SHP77 (cell line): ENCODE measurements around the gene PFKP.
"Not testable (repeated sequence)": the region's sequence is repeated elsewhere in the genome, so short reads cannot be mapped to it uniquely, and the experiment has no call there.

Experiments
- DNase-seq, 2 experiments: peaks; one replicate each; lab custom pipeline; 2025; lab: John Stamatoyannopoulos, UW

The PFKP gene

GRCh38 chr10:3047596-3047995, 19.8 kb upstream of the PFKP start:
- no peak for DNase-seq

- DNase-seq, result no peak
Measured at GRCh38 chr10:3048119-3049019, 19.0 kb upstream of the PFKP start.

- DNase-seq, result no peak
Measured at GRCh38 chr10:3051692-3052091, 15.7 kb upstream of the PFKP start.

GRCh38 chr10:3053155-3053554, 14.2 kb upstream of the PFKP start:
- no peak for DNase-seq

GRCh38 chr10:3054183-3054850, 13.0 kb upstream of the PFKP start:
- no peak for DNase-seq

- DNase-seq, result no peak
Measured at GRCh38 chr10:3054851-3055199, 12.5 kb upstream of the PFKP start.

- no peak for DNase-seq
Measured at GRCh38 chr10:3056280-3057037, 10.9 kb upstream of the PFKP start.

GRCh38 chr10:3057946-3058345, 9.4 kb upstream of the PFKP start:
- DNase-seq, result no peak

GRCh38 chr10:3059974-3060373, 7.4 kb upstream of the PFKP start:
- DNase-seq, result no peak

GRCh38 chr10:3060481-3060889, 6.9 kb upstream of the PFKP start:
- no peak for DNase-seq

- DNase-seq, result not testable (repeated sequence)
Measured at GRCh38 chr10:3061323-3061898, 5.9 kb upstream of the PFKP start.

- DNase-seq, result no peak
Measured at GRCh38 chr10:3062502-3063186, 4.7 kb upstream of the PFKP start.

GRCh38 chr10:3064423-3064822, 2.9 kb upstream of the PFKP start:
- no peak for DNase-seq

- no peak for DNase-seq
Measured at GRCh38 chr10:3065622-3066021, 1.7 kb upstream of the PFKP start.

- DNase-seq, result no peak
Measured at GRCh38 chr10:3066317-3067117, 831 bp upstream of the PFKP start.

GRCh38 chr10:3067859-3068179, 471 bp downstream of the PFKP start:
- DNase-seq, result no peak

GRCh38 chr10:3068201-3068967, 1.0 kb downstream of the PFKP start:
- peak; percentile 16 to 18 for DNase-seq

- DNase-seq, result peak in 1 of 2 experiments; percentile 19
Measured at GRCh38 chr10:3068968-3069737, 1.8 kb downstream of the PFKP start.

- DNase-seq, result no peak
Measured at GRCh38 chr10:3069876-3070275, 2.5 kb downstream of the PFKP start.
